Trophoblast cell (in vitro differentiated cells and primary cell): ENCODE measurements around the gene TGFB1.

ENCODE experiments used
- DNase-seq, 2 donors: peaks; one replicate each; pipeline ENCODE4 v3.0.0-alpha.2; 2016
- H2AFZ ChIP-seq: 2 replicates; pipeline ENCODE4 v1.6.1; 2013; ENCODE audit warnings: low read length, moderate library complexity, mild to moderate bottlenecking; ENCODE audit not compliant: insufficient read depth, poor library complexity
- H2AK5ac ChIP-seq: 2 replicates; pipeline ENCODE4 v1.6.1; 2013; ENCODE audit warnings: mild to moderate bottlenecking, low read length
- H2BK120ac ChIP-seq: 2 replicates; pipeline ENCODE4 v1.6.1; 2013; ENCODE audit warnings: low read length, mild to moderate bottlenecking, moderate library complexity; ENCODE audit not compliant: insufficient read depth, poor library complexity
- H2BK12ac ChIP-seq: 2 replicates; pipeline ENCODE4 v1.6.1; 2013; ENCODE audit warnings: mild to moderate bottlenecking, low read length, moderate library complexity
- H2BK5ac ChIP-seq: 2 replicates; pipeline ENCODE4 v1.6.1; 2013; ENCODE audit warnings: low read length, low read depth, moderate library complexity, mild to moderate bottlenecking; ENCODE audit not compliant: poor library complexity
- H3K14ac ChIP-seq: 2 replicates; pipeline ENCODE4 v1.6.1; 2013; ENCODE audit warnings: mild to moderate bottlenecking, low read length
- H3K18ac ChIP-seq: 2 replicates; pipeline ENCODE4 v1.6.1; 2013; ENCODE audit warnings: mild to moderate bottlenecking, low read length
- H3K23ac ChIP-seq: 2 replicates; pipeline ENCODE4 v1.6.1; 2013; ENCODE audit warnings: low read length
- H3K27ac ChIP-seq: 2 replicates; pipeline ENCODE4 v1.5.1; 2013; ENCODE audit warnings: low read depth, mild to moderate bottlenecking, inconsistent platforms, low read length, moderate library complexity
- H3K27me3 ChIP-seq: 2 replicates; pipeline ENCODE4 v1.6.1; 2013; ENCODE audit warnings: inconsistent platforms, mild to moderate bottlenecking, low read length, moderate library complexity; ENCODE audit not compliant: insufficient read depth
- H3K36me3 ChIP-seq, 2 experiments: 1 replicate in 1 of 2; 2 replicates in 1 of 2; pipeline ENCODE4 v1.6.1; 2013; ENCODE audit warnings: low read length in 2 of 2, mild to moderate bottlenecking in 2 of 2, moderate library complexity in 1 of 2; ENCODE audit not compliant: insufficient read depth in 2 of 2, control insufficient read depth in 1 of 2
- H3K4ac ChIP-seq: 2 replicates; pipeline ENCODE4 v1.6.1; 2013; ENCODE audit warnings: low read depth, mild to moderate bottlenecking, low read length, moderate library complexity
- H3K4me1 ChIP-seq, 2 experiments: 1 replicate in 1 of 2; 2 replicates in 1 of 2; pipeline ENCODE4 v1.6.1; 2013; ENCODE audit warnings: low read length in 2 of 2, mild to moderate bottlenecking in 2 of 2, moderate library complexity in 1 of 2; ENCODE audit not compliant: insufficient read depth in 2 of 2, control insufficient read depth in 1 of 2
- H3K4me2 ChIP-seq: 2 replicates; pipeline ENCODE4 v1.6.1; 2013; ENCODE audit warnings: inconsistent platforms, mild to moderate bottlenecking, low read length, moderate library complexity
- H3K4me3 ChIP-seq: 2 replicates; pipeline ENCODE4 v1.5.1; 2013; ENCODE audit warnings: mild to moderate bottlenecking, low read depth, low read length, inconsistent platforms
- H3K79me1 ChIP-seq: one replicate; pipeline ENCODE4 v1.6.1; 2013; ENCODE audit warnings: low read length
- H3K79me2 ChIP-seq: 2 replicates; pipeline ENCODE4 v1.6.1; 2013; ENCODE audit warnings: low read length, mild to moderate bottlenecking; ENCODE audit not compliant: control insufficient read depth, insufficient read depth, poor library complexity
- H3K9ac ChIP-seq: 2 replicates; pipeline ENCODE4 v1.6.1; 2013; ENCODE audit warnings: mild to moderate bottlenecking, low read length
- H3K9me3 ChIP-seq: 2 replicates; pipeline ENCODE4 v1.6.1; 2013; ENCODE audit warnings: low read depth, mild to moderate bottlenecking, control low read depth, inconsistent platforms, low read length; ENCODE audit not compliant: insufficient read depth
- H4K12ac ChIP-seq: 2 replicates; pipeline ENCODE4 v1.6.1; 2013; ENCODE audit warnings: low read depth, mild to moderate bottlenecking, low read length, moderate library complexity
- H4K8ac ChIP-seq: 2 replicates; pipeline ENCODE4 v1.6.1; 2013; ENCODE audit warnings: low read depth, mild to moderate bottlenecking, low read length, moderate library complexity
- H4K91ac ChIP-seq: one replicate; pipeline ENCODE4 v1.6.1; 2013; ENCODE audit warnings: low read depth, mild to moderate bottlenecking, low read length, moderate library complexity
- WGBS: extraction: QIAGEN DNeasy Blood & Tissue Kit; methylation state at CpG from one replicate; pipeline ENCODE4 v1.1.7; 2013; ENCODE audit warnings: missing lambda C conversion rate; ENCODE audit not compliant: insufficient read length, insufficient coverage; ENCODE audit errors: extremely low coverage; 5-methylcytosine and 5-hydroxymethylcytosine counted together

TGFB1 gene

DNA sequence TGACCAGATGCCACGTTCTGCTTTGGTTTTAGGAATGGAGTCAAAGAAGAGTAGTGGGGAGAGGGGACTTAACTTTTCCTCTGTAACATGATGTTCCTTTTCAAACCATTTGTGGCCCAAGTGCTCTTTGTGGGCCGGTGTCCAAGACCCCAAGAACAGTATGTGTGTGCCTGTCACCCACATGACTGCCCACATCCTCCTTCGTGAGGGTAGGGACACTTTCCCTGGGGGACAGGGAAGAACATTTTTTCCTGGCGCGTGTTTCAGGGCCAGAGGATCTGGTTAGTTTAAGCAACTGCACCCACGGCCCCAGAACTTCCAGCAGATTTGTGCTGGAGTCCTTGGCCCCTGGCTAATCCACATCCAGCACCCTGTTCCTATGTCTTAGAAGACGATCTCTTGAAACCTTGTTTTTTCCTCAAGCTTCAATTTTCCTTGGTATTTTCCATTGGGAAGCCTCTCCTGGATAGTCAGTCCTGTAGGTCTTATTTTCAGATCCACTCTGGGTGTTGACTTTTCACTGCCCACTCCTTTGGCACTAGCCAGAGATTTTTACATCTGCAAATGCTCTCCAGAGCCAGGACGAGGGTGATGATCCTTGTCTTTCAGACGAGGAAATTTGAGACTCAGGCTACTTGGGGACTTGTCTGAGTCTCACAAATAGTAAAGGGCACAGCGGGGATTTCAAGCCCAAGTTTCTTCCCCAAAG is 54.5 kb downstream of the TGFB1 start:
- Histone ChIP-seq H3K23ac (no peak overlapping the region), H4K91ac (no peak overlapping the region), H3K4me1 (no peaks in the 10 kb centered on the region), H2AFZ (no peak overlapping the region), H3K9me3 (no peaks in the 10 kb centered on the region), H3K14ac (no peak overlapping the region), H4K12ac (no peak overlapping the region), H3K9ac (no peak overlapping the region), H2BK12ac (no peak overlapping the region), H3K79me2 (no peaks in the 10 kb centered on the region), H3K27ac (no peak overlapping the region), H2BK5ac (no peak overlapping the region), H4K8ac (no peak overlapping the region), H3K18ac (no peak overlapping the region), H2AK5ac (no peak overlapping the region), H3K27me3 (no peaks in the 10 kb centered on the region), H3K4me3 (no peak overlapping the region), H3K4ac (no peak overlapping the region), H2BK120ac (no peak overlapping the region), H3K4me2 (no peak overlapping the region), H3K36me3 (peaks cover 69 to 92% of the 10 kb centered on the region in 2 experiments), H3K79me1 (no peaks in the 10 kb centered on the region)
- no CpG with 5 or more reads among the region's 10 CpGs for WGBS
- peak in 1 of 2 donors; percentile 59 for DNase-seq

DNA sequence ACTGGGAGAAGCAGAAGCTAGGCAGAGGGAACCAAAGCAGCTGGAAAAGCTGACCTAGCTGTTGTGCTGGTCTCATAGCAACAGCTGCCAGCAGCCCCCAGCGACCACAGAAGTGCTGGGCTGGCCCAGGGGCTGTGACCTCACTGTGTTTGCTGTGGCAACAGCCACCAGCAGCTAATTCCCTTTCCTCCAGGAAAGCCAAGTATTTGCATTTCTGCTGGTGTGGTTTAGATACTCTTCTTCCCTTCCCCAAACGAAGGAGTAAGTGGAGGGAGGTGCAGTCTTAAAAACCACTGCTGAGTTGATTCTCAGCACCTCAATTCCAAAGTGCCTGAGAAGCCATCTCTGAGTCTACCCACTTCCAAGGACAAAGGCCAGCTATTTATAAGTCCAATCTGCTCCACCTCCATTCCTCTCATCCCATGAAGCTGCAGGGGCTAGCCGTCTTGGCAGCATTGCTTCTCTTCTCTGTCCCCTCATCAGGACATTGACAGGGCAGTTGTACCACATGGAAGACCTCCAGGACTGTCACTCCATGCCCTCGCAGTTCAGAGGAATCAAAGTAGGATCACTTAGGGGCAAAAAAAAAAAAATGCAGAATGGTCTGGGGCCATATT is 55.3 kb downstream of the TGFB1 start:
- no peaks in the 10 kb centered on the region for H3K9me3 ChIP-seq
- no peak overlapping the region for H3K18ac ChIP-seq
- H4K12ac ChIP-seq = no peak overlapping the region
- no peak overlapping the region for H4K8ac ChIP-seq
- no peak overlapping the region for H2BK120ac ChIP-seq
- no peak overlapping the region for H3K4me3 ChIP-seq
- peak; percentile 98 for DNase-seq
- H3K79me1 ChIP-seq = no peaks in the 10 kb centered on the region
- H3K14ac ChIP-seq = no peak overlapping the region
- H3K9ac ChIP-seq = no peak overlapping the region
- H3K36me3 ChIP-seq = peaks cover 69 to 92% of the 10 kb centered on the region in 2 experiments
- no peak overlapping the region for H3K4ac ChIP-seq
- H3K27me3 ChIP-seq = no peaks in the 10 kb centered on the region
- no peak overlapping the region for H2BK12ac ChIP-seq
- no peaks in the 10 kb centered on the region for H3K79me2 ChIP-seq
- H3K23ac ChIP-seq = no peak overlapping the region
- H2BK5ac ChIP-seq = no peak overlapping the region
- WGBS = no CpG with 5 or more reads among the region's 4 CpGs
- H2AK5ac ChIP-seq = no peak overlapping the region
- no peak overlapping the region for H4K91ac ChIP-seq
- no peak overlapping the region for H2AFZ ChIP-seq
- no peaks in the 10 kb centered on the region for H3K4me1 ChIP-seq
- no peak overlapping the region for H3K4me2 ChIP-seq
- no peak overlapping the region for H3K27ac ChIP-seq

DNA sequence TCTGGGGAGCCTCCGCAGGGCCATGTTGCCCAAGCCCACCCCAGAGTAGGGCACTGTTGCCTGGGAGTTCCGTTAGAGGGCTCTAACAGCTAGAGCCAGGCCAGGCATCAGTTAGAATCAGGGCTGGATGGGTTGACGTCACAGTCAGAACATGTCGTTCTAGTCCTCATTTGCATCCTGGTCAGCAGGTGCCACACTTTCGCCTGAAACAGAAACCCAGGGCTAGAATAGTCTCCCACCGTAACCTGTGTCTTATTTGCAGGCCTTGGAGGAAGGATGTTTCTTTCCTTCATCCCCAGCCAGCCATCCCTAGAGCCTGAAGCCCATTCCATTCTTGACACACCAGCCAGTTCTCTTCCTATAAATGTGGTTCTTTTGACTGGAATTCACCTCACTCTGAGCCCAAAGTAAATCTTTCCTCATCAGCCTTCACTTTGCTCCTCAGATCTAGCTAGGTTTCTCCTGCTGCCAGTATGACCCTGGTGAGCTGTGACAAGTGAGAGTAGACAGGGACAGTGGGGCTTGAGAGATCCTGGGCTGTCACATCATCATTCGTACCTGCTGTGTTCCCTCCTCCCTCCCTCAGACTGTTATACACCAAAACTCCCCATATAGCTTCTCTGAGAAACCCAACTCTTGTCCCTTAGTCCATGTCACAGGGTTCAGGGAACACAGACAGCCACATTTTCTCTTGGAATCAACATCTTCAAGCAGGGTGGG is 55.9 kb downstream of the TGFB1 start:
- Histone ChIP-seq H3K14ac (no peak overlapping the region), H3K4me3 (no peak overlapping the region), H4K12ac (no peak overlapping the region), H3K4me1 (no peaks in the 10 kb centered on the region), H2AK5ac (no peak overlapping the region), H3K27me3 (no peaks in the 10 kb centered on the region), H2AFZ (no peak overlapping the region), H2BK12ac (no peak overlapping the region), H3K79me1 (no peaks in the 10 kb centered on the region), H3K27ac (no peak overlapping the region), H4K8ac (no peak overlapping the region), H3K23ac (no peak overlapping the region), H3K79me2 (no peaks in the 10 kb centered on the region), H3K36me3 (peaks cover 66 to 89% of the 10 kb centered on the region in 2 experiments), H4K91ac (no peak overlapping the region), H3K4me2 (no peak overlapping the region), H2BK120ac (no peak overlapping the region), H2BK5ac (no peak overlapping the region), H3K4ac (peak overlapping the region; percentile 23), H3K18ac (no peak overlapping the region), H3K9me3 (no peaks in the 10 kb centered on the region), H3K9ac (no peak overlapping the region)
- WGBS = no CpG with 5 or more reads among the region's 7 CpGs
- peak; percentile 63 to 79 for DNase-seq

GRCh38 chr19:41296433-41296871 is 57.3 kb downstream of the TGFB1 start:
- no CpG with 5 or more reads among the region's 2 CpGs for WGBS

More at GRCh38 chr19:41296433-41296871, 57.3 kb downstream of the TGFB1 start:
- Histone ChIP-seq H4K91ac (no peak overlapping the region), H3K27ac (no peak overlapping the region), H3K4me3 (no peak overlapping the region), H2AFZ (no peak overlapping the region), H3K36me3 (peaks cover 67 to 90% of the 10 kb centered on the region in 2 experiments), H3K27me3 (no peaks in the 10 kb centered on the region), H3K18ac (no peak overlapping the region), H3K9ac (no peak overlapping the region), H3K23ac (no peak overlapping the region), H3K14ac (no peak overlapping the region), H3K4me2 (no peak overlapping the region), H2BK12ac (no peak overlapping the region), H3K79me2 (no peaks in the 10 kb centered on the region), H2BK120ac (no peak overlapping the region), H2AK5ac (no peak overlapping the region), H2BK5ac (no peak overlapping the region), H4K8ac (no peak overlapping the region), H3K4me1 (no peaks in the 10 kb centered on the region), H4K12ac (no peak overlapping the region), H3K4ac (no peak overlapping the region), H3K79me1 (no peaks in the 10 kb centered on the region), H3K9me3 (no peaks in the 10 kb centered on the region)
- peak; percentile 78 to 83 for DNase-seq
